ENCODE data around the gene FRK.

- TF ChIP-seq CTCF (tag by site-specific recombination; IDR thresholded peaks at IDR 0.05): no peak
- TF ChIP-seq YY1 (tag by site-specific recombination; IDR thresholded peaks at IDR 0.05): no peak
- TF ChIP-seq ZNF398 (tag by site-specific recombination; IDR thresholded peaks at IDR 0.05): no peak
- TF ChIP-seq ZNF423 (tag by site-specific recombination; IDR thresholded peaks at IDR 0.05): no peak
These were observed 178.5 kb downstream of the FRK start for GRCh38 chr6:115882174-115882573.

Measured in HEK293 (cell line).